GM18867 (cell line): ENCODE data around the gene SPAG8.

Experiments used
- ATAC-seq: cut with Tn5 transposase; IDR thresholded peaks from one replicate; pipeline ENCODE4 v1.9.1; 2021; ENCODE audit warnings: mild to moderate bottlenecking, moderate library complexity; ENCODE audit not compliant: unreplicated experiment

SPAG8 gene

DNA sequence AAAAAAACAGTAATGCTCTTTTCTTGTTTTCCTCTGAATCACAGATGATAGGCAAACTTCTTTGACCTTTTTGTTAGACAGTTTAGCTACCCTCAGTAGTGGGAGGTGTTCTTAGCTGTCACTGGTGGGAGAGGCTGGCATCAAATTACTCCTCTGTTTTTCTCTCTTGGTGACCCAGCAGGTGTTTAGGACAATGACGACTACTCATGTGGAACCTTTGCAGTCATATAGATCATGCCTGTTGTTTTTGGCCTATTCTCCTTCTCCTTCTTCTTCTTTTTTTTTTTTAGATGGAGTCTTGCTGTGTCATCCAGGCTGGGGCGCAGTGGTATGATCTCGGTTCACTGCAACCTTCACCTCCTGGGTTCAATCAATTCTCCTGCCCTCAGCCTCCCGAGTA, 36.0 kb downstream of the SPAG8 start:
- ATAC-seq, result no peak

DNA sequence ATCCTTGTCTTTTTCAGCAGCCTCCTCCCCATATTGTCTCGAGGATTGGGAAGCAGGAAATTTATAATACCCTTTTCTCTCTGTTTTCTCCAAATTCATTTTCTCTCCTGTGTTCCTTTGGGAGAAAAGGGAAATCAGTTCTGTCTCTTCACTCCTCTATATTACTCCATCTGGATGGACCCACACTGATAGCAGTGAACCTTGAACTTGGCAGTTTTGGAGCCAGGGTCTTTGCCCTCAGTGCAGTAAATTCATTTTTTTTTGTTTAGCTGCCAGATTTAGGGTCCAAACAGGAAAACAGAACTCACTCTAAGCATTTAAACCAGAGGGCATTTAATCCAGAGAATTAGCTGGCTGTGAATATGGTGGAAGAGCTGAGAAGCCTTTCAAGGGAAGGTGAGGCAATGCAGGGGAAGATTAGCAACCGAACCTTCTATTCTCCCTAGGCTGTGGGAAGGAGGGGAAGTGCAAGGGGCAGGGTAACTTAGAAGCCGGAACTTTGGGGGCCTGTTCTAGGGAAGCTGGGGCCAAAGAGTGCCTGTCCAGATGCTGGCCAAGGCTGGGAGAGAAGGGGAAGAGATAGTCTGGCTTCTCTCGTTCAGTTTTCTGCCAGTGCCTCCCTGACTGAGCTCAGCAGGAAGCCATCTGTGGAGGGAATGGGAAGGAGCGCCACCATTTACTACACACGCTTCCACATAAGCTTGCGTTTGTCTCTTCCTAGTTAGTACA, 37.0 kb downstream of the SPAG8 start:
- ATAC-seq, result no peak

DNA sequence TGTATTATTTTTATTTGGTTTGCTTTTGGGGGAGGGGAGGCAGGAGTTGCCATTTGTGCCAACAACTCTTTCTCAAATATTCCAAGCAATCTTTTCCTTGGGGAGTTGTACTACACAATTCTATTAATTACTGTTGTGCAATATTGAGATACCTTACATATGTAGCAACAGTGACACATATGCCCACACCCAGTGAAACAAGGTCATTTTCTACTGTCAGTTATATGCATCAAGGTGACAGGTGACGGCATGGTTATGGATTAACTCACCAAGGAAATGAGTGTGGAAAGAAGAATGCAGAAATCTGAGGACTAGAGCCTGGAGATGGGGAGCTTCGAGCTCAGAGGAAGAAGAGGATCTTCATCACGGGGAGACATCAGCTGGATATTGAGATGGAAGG, 40.1 kb downstream of the SPAG8 start:
- no peak for ATAC-seq

DNA sequence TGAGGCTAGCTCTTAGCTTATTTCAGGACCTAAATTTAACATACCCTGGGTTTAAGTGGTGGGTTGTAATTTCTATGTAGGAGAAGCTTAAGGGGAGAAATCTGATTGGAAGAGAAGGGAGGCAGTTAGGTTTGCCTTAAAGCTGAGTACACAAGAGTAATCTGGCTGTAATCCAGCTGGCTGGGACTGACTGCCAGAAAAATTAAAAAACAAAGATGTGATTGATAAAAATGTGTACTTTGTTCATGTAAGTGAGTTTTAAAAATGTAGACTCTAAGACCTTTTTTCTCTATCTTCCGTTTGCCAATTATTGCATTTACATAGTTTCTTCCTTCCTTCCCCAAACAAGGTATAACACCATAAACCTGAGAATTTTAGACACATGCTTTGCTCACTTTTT, 40.5 kb downstream of the SPAG8 start:
- ATAC-seq, result no peak

DNA sequence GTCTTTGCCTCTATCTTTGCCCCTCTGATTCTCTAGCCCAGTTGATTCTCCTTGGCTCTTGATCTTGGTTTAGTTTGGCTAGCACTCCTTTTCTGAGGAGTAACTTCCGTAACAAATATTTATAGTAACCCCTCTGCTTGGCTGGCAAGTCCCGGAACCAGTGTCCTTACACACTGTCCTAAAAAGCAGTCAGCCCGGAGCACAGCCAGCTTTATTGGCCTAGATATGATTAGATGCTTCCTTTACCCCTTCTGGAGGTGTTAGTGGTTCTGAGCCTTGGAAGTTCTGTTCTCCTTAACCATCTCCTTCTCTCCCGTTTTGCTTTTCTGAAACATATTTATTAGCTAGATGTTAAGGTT, 41.0 kb downstream of the SPAG8 start:
- ATAC-seq, result no peak

- no peak for ATAC-seq
These were observed 42.3 kb downstream of the SPAG8 start for GRCh38 chr9:35769763-35770162.

- ATAC-seq, result no peak
These were observed 44.6 kb downstream of the SPAG8 start for GRCh38 chr9:35767458-35767857.

GRCh38 chr9:35766997-35767396, 45.1 kb downstream of the SPAG8 start:
- ATAC-seq, result no peak

DNA sequence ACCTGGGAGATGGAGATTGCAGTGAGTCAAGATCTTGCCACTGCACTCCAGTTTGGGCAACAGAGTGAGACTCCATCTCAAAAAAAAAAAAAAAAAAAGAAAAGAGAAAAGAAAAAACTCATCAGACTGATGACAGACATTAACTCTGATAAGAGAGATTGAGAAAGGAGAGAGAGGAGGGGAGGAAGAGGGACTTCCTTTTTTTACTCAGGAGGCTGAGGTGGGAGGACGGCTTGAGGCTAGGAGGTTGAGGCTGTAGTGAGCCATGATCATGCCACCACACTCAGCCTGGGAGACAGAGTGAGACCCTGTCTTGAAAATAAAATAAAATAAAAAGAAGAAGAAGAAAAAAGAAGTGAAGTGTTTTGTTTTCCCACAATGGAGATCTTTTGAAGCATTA, 48.3 kb downstream of the SPAG8 start:
- no peak for ATAC-seq

- no peak for ATAC-seq
These were observed 48.9 kb downstream of the SPAG8 start for GRCh38 chr9:35763181-35763580.

DNA sequence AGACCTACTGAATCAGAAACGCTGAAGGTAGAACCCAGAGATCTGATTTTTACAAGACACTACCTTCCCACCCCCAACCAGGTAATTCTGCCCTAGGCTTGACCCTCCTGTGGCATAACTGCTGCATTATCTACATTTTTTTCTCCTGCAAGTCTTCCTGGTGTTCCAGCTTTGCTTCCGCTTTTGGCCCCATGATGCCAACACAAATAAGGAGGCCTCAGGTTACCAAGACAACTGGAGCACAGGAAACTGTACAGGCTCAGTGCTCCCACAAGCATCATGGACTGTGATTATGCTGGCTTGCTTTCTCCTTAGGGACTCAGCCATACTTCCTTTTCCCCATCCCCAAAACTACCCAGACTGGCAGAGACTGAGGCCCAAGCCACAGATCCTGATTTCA, 51.4 kb downstream of the SPAG8 start:
- no peak for ATAC-seq

- ATAC-seq, result no peak
These were observed 52.3 kb downstream of the SPAG8 start for GRCh38 chr9:35759795-35760194.
